HepG2 (cell line): ENCODE measurements around the gene ATAD3C. TPM values are rescaled to one million over a fixed set of nuclear protein-coding genes. Genes with fewer than 3 reads are reported as not detected.
A peak's percentile ranks its signal among the peaks of the same experiment; 100 is the strongest.

Source experiments
- ARID5B ChIP-seq: IDR thresholded peaks from 2 replicates; pipeline ENCODE4 v1.4.0; 2020; ENCODE audit warnings: mild to moderate bottlenecking, missing genetic modification reagents
- BCL6 ChIP-seq: IDR thresholded peaks from 2 replicates; pipeline ENCODE4 v1.6.1; 2016; ENCODE audit warnings: missing genetic modification reagents, missing compliant biosample characterization
- ELF1 ChIP-seq: sonication (generic); formaldehyde crosslinking; IDR thresholded peaks from 2 replicates; pipeline ENCODE4 v1.4.0; 2020; ENCODE audit warnings: missing genetic modification reagents
- GABPB1 ChIP-seq: IDR thresholded peaks from 2 replicates; pipeline ENCODE4 v1.6.1; 2016; ENCODE audit warnings: mild to moderate bottlenecking, missing genetic modification reagents, moderate library complexity, missing compliant biosample characterization
- GATAD2A ChIP-seq: IDR thresholded peaks from 2 replicates; pipeline ENCODE4 v1.6.1; 2016
- HNF1A ChIP-seq, 2 experiments: sonication (generic) in 1 of 2; formaldehyde crosslinking in 1 of 2; IDR thresholded peaks; 2 replicates each; pipeline versions ENCODE4 v1.4.0 to v1.6.1; 2016 to 2020; ENCODE audit warnings: borderline replicate concordance in 1 of 2, low read depth in 1 of 2, mild to moderate bottlenecking in 1 of 2, missing genetic modification reagents in 1 of 2
- HNRNPLL ChIP-seq: fragments of 200-400 bp; formaldehyde crosslinking; IDR thresholded peaks from 2 replicates; pipeline ENCODE4 v1.6.1; 2017; ENCODE audit warnings: mild to moderate bottlenecking, low read depth, low read length; ENCODE audit not compliant: poor library complexity, severe bottlenecking
- IKZF5 ChIP-seq: IDR thresholded peaks from 2 replicates; pipeline ENCODE4 v1.6.1; 2018; ENCODE audit warnings: missing genetic modification reagents, mild to moderate bottlenecking, missing compliant biosample characterization
- MED13 ChIP-seq: sonication (generic); formaldehyde crosslinking; IDR thresholded peaks from 2 replicates; pipeline ENCODE4 v1.5.0; 2020; ENCODE audit warnings: missing genetic modification reagents
- MTF1 ChIP-seq: sonication (generic); formaldehyde crosslinking; IDR thresholded peaks from 2 replicates; pipeline ENCODE4 v1.5.0; 2020; ENCODE audit warnings: missing genetic modification reagents
- NFE2 ChIP-seq: sonication (generic); formaldehyde crosslinking; IDR thresholded peaks from 2 replicates; pipeline ENCODE4 v1.4.0; 2020; ENCODE audit warnings: missing genetic modification reagents
- NONO ChIP-seq, 2 experiments: fragments of 450-650 bp in 1 of 2; sonication (generic) in 1 of 2; formaldehyde crosslinking in 1 of 2; IDR thresholded peaks in 1 of 2; conservative IDR thresholded peaks in 1 of 2; 2 replicates each; pipeline versions ENCODE4 v1.6.1 to v1.8.0; 2017 to 2022; ENCODE audit warnings: mild to moderate bottlenecking in 1 of 2, missing genetic modification reagents in 1 of 2, moderate library complexity in 1 of 2
- PAF1 ChIP-seq: IDR thresholded peaks from 2 replicates; pipeline ENCODE4 v1.6.1; 2016; ENCODE audit warnings: missing genetic modification reagents, missing compliant biosample characterization
- PCBP1 ChIP-seq: fragments of 200-400 bp; formaldehyde crosslinking; IDR thresholded peaks from 2 replicates; pipeline ENCODE4 v1.6.1; 2017; ENCODE audit warnings: mild to moderate bottlenecking, low read depth, low read length, borderline replicate concordance
- RCOR2 ChIP-seq: IDR thresholded peaks from 2 replicates; pipeline ENCODE4 v1.6.1; 2016; ENCODE audit warnings: missing biosample characterization, missing genetic modification reagents
- RXRA ChIP-seq: sonication (generic); formaldehyde crosslinking; IDR thresholded peaks from 2 replicates; pipeline ENCODE4 v1.5.1; 2020; ENCODE audit warnings: missing genetic modification reagents
- SMAD1 ChIP-seq: sonication (generic); formaldehyde crosslinking; IDR thresholded peaks from 2 replicates; pipeline ENCODE4 v1.4.0; 2020; ENCODE audit warnings: missing genetic modification reagents, low read depth, mild to moderate bottlenecking, borderline replicate concordance
- TFDP1 ChIP-seq: IDR thresholded peaks from 2 replicates; pipeline ENCODE4 v1.6.1; 2016; ENCODE audit warnings: missing compliant biosample characterization, missing genetic modification reagents, borderline replicate concordance
- ZMYM4 ChIP-seq: sonication (generic); formaldehyde crosslinking; IDR thresholded peaks from 2 replicates; pipeline ENCODE4 v1.8.1; 2023; ENCODE audit warnings: mild to moderate bottlenecking, missing genetic modification reagents
- ZNF878 ChIP-seq: sonication (generic); formaldehyde crosslinking; IDR thresholded peaks from 2 replicates; pipeline ENCODE4 v1.8.1; 2023; ENCODE audit warnings: mild to moderate bottlenecking, missing genetic modification reagents, moderate library complexity
- polyA plus RNA-seq, 8 experiments: library from polyadenylated mRNA; depleted of rRNA in 3 of 8; stranded (reverse) in 7 of 8; unstranded in 1 of 8; fragments of >200 nt; fragmentation: Illumina TruSeq in 4 of 8; extraction: Trizol in 4 of 8; gene quantifications; 2 replicates each; pipeline versions ENCODE4 v1.2.1 to v1.2.3, GENCODE V29; 2011 to 2016; ENCODE audit warnings: low read depth in 4 of 8, missing spikeins in 1 of 8, mixed read lengths in 1 of 8; ENCODE audit not compliant: insufficient read depth in 1 of 8
- total RNA-seq, 5 experiments: library from RNA; depleted of rRNA; stranded (reverse); fragments of >200 nt; fragmentation: Illumina TruSeq; extraction: Trizol; gene quantifications; 2 replicates each; pipeline ENCODE4 v1.2.3, GENCODE V29; 2016; ENCODE audit warnings: low read depth in 1 of 5

Gene ATAD3C
- total and polyA plus RNA-seq, 2 of the 13 experiments (the other 11 are each of a cell fraction or from before 2014, with no cell fraction given), result 2.4 to 3.2 TPM

GRCh38 chr1:1437904-1438376, 11.5 kb upstream of the ATAD3C start (continued):
- TF ChIP-seq TFDP1 (CRISPR knock-in tag) (no peak), IKZF5 (peak; percentile 65; the same call in 1 of the 2 replicates), SMAD1 (no peak), MTF1 (CRISPR knock-in tag) (no peak), HNRNPLL (peak; percentile 43), BCL6 (peak; percentile 51; the same call in 1 of the 2 replicates), PCBP1 (0 out of 2 replicates have a peak, but pooled peaks have one; percentile 65), ZMYM4 (CRISPR knock-in tag) (peak; percentile 63; the same call in 1 of the 2 replicates), ELF1 (peak; percentile 76), HNF1A (IDR thresholded peaks at IDR 0.05; ENCODE audit: low read depth) (peak; percentile 97), HNF1A (CRISPR knock-in tag; IDR thresholded peaks at IDR 0.05; ENCODE audit: borderline replicate concordance) (peak; percentile 98), PAF1 (no peak), NFE2 (CRISPR knock-in tag) (no peak), GATAD2A (CRISPR knock-in tag) (peak; percentile 67), ARID5B (peak; percentile 57), RXRA (CRISPR knock-in tag) (peak; percentile 81; the same call in 1 of the 2 replicates), NONO (IDR thresholded peaks at IDR 0.05) (no peak), NONO (CRISPR knock-in tag; conservative IDR thresholded peaks at IDR 0.05) (peak; percentile 61; the same call in 1 of the 2 replicates), RCOR2 (no peak), MED13 (CRISPR knock-in tag) (0 out of 2 replicates have a peak, but pooled peaks have one; percentile 19), ZNF878 (CRISPR knock-in tag) (0 out of 2 replicates have a peak, but pooled peaks have one; percentile 22), GABPB1 (peak; percentile 87)
